ENCODE data around the gene MDN1. TPM values are rescaled to one million over a fixed set of nuclear protein-coding genes. Genes with fewer than 3 reads are reported as not detected.
A peak's percentile ranks its signal among the peaks of the same experiment; 100 is the strongest.

The MDN1 gene, protein sequence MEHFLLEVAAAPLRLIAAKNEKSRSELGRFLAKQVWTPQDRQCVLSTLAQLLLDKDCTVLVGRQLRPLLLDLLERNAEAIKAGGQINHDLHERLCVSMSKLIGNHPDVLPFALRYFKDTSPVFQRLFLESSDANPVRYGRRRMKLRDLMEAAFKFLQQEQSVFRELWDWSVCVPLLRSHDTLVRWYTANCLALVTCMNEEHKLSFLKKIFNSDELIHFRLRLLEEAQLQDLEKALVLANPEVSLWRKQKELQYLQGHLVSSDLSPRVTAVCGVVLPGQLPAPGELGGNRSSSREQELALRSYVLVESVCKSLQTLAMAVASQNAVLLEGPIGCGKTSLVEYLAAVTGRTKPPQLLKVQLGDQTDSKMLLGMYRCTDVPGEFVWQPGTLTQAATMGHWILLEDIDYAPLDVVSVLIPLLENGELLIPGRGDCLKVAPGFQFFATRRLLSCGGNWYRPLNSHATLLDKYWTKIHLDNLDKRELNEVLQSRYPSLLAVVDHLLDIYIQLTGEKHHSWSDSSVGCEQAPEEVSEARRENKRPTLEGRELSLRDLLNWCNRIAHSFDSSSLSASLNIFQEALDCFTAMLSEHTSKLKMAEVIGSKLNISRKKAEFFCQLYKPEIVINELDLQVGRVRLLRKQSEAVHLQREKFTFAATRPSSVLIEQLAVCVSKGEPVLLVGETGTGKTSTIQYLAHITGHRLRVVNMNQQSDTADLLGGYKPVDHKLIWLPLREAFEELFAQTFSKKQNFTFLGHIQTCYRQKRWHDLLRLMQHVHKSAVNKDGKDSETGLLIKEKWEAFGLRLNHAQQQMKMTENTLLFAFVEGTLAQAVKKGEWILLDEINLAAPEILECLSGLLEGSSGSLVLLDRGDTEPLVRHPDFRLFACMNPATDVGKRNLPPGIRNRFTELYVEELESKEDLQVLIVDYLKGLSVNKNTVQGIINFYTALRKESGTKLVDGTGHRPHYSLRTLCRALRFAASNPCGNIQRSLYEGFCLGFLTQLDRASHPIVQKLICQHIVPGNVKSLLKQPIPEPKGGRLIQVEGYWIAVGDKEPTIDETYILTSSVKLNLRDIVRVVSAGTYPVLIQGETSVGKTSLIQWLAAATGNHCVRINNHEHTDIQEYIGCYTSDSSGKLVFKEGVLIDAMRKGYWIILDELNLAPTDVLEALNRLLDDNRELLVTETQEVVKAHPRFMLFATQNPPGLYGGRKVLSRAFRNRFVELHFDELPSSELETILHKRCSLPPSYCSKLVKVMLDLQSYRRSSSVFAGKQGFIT (N-terminal part only)
- 10 to 100 TPM; 18.1 to 26.0 (median 19.5) TPM for total RNA-seq

DNA sequence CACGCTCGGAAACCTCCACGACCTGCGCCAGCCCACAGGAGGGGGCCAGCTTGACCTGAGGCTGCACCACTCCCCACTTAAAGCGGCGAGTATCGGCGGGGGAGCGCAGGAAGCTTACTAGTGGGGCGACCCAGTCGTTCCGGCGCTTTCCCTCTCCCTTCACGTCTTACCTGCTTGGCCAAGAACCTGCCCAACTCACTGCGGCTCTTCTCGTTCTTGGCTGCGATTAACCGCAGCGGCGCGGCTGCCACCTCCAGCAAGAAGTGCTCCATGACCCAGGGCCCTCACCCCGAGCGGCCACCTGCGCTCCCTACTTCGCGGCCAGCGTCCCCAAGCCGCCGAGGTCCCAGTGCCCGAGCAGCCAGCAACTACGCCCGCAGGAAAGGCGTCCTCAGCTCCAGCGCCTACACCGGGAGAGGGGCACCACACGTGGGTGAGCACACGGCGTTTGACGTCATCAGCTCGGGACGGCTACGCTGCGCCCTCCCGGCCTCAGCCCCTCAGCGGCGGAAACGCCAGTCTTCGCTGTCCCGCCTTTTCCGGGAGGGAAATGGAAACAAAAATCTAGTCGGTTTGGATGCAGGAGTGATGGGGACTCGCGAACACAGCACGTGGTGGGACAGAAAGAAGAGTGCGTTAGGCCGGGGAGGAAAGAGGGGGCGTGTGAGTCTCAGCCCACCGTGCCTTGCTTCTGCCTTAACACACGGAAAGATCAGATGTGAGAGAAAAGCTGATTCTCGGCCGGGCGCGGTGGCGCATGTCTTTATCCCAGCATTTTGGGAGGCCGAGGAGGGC is at the start of gene MDN1:
Gene MDN1 (minus strand): TSS at position 459 of the 795 bp plus-strand sequence. CDS start 187 bp downstream, at position 272.
- Histone ChIP-seq H3K27ac (replicated peaks in 1 of 4) (peak within 1 kb of the TSS; percentile 89 to 93 (median 90)), H3K4me3 (peak within 1 kb of the TSS; percentile 75 to 98 (median 88)), H3K4me1 (peaks cover 14 to 33% (median 26%) of the 10 kb centered on the region in 4 donors), H3K9me3 (no peaks in the 10 kb centered on the region), H3K27me3 (no peaks in the 10 kb centered on the region), H3K36me3 (no peaks in the 10 kb centered on the region)
- intact Hi-C loops (cut with DNase I): loop anchor here (10.0 kb wide), 1 partner anchor 475 kb away; the partner anchor contains the start of gene BACH2
- TF ChIP-seq, protein P1, sequence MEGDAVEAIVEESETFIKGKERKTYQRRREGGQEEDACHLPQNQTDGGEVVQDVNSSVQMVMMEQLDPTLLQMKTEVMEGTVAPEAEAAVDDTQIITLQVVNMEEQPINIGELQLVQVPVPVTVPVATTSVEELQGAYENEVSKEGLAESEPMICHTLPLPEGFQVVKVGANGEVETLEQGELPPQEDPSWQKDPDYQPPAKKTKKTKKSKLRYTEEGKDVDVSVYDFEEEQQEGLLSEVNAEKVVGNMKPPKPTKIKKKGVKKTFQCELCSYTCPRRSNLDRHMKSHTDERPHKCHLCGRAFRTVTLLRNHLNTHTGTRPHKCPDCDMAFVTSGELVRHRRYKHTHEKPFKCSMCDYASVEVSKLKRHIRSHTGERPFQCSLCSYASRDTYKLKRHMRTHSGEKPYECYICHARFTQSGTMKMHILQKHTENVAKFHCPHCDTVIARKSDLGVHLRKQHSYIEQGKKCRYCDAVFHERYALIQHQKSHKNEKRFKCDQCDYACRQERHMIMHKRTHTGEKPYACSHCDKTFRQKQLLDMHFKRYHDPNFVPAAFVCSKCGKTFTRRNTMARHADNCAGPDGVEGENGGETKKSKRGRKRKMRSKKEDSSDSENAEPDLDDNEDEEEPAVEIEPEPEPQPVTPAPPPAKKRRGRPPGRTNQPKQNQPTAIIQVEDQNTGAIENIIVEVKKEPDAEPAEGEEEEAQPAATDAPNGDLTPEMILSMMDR (IDR thresholded peaks at IDR 0.05): no peak
- peak; percentile 88 to 98 for TF ChIP-seq POLR2AphosphoS5 (IDR thresholded peaks at IDR 0.05)
- peak; percentile 96 for DNase-seq (ENCODE audit: extremely low spot score)
- under 1% methylated on average over 49 of the region's 65 CpGs for WGBS

DNA sequence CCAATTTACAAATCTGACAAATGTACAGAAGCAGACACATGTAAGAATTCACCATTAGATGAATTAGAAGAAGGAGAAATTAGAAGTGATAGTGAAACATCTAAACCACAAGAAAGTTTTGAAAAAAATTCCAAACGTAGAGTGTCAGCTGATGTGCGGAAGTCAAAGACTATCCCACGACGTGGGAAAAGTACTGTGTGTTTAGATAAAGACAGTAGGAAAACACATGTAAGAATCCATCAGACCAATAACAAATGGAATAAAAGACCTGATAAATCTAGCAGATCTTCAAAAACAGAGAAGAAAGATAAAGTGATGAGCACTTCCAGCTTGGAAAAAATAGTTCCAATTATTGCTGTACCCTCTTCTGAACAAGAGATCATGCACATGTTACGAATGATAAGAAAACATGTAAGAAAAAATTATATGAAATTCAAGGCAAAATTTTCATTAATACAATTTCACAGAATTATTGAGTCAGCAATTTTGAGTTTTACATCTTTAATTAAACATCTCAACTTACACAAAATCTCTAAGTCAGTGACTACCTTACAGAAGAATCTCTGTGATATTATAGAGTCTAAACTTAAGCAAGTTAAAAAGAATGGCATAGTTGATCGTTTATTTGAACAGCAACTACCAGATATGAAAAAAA is 46.6 kb upstream of the MDN1 start:
- WGBS: 91% methylated on average over 6 of the region's 6 CpGs
- no peaks in the 10 kb centered on the region for H3K9me3 ChIP-seq

DNA sequence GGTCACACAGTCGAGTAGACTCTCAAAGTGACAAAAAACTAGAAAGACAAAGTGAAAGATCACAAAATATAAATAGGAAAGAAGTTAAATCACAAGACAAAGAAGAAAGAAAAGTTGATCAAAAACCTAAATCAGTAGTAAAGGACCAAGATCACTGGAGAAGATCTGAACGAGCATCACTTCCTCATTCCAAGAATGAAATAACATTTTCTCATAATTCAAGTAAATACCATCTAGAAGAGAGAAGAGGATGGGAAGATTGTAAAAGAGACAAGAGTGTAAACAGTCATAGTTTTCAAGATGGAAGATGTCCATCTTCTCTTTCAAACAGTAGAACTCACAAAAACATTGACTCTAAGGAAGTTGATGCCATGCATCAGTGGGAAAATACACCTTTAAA is 43.1 kb upstream of the MDN1 start:
- H3K27me3 ChIP-seq: no peaks in the 10 kb centered on the region
- no peak overlapping the region for H3K27ac ChIP-seq (replicated peaks in 1 of 4)
- no peak for DNase-seq (ENCODE audit: extremely low spot score)
- no peaks in the 10 kb centered on the region for H3K4me1 ChIP-seq
- H3K9me3 ChIP-seq: no peaks in the 10 kb centered on the region
- peaks cover 41 to 100% (median 75%) of the 10 kb centered on the region in 4 donors for H3K36me3 ChIP-seq
- TF ChIP-seq, protein P1 (IDR thresholded peaks at IDR 0.05): no peak
- TF ChIP-seq POLR2A (IDR thresholded peaks at IDR 0.05; ENCODE audit: low read depth): no peak
- no peak for TF ChIP-seq POLR2AphosphoS5 (IDR thresholded peaks at IDR 0.05)
- intact Hi-C loops (cut with DNase I): no loop called here
- WGBS: 89% methylated on average over 2 of the region's 2 CpGs
- no peak overlapping the region for H3K4me3 ChIP-seq

More for the DNA sequence above, 46.6 kb upstream of the MDN1 start:
- Histone ChIP-seq H3K4me1 (no peaks in the 10 kb centered on the region), H3K27me3 (no peaks in the 10 kb centered on the region), H3K36me3 (peaks cover 24 to 92% (median 59%) of the 10 kb centered on the region in 4 donors), H3K4me3 (no peak overlapping the region), H3K27ac (replicated peaks in 1 of 4) (no peak overlapping the region)
- TF ChIP-seq POLR2A (IDR thresholded peaks at IDR 0.05; ENCODE audit: low read depth): no peak
- TF ChIP-seq EP300 (IDR thresholded peaks at IDR 0.05): no peak
- TF ChIP-seq, protein P1 (IDR thresholded peaks at IDR 0.05): no peak
- TF ChIP-seq POLR2AphosphoS5 (IDR thresholded peaks at IDR 0.05): no peak
- intact Hi-C loops (cut with DNase I): no loop called here
- no peak for DNase-seq (ENCODE audit: extremely low spot score)

Data from esophagus muscularis mucosa (tissue), 4 donors.